Right forelimb (tissue), 1 donor: ENCODE results near the gene UROC1.

Experiments
- DNase-seq: peaks from one replicate; pipeline ENCODE4 v3.0.0-alpha.2; 2018

The UROC1 gene

GRCh38 chr3:126438186-126438585, 79.4 kb downstream of the UROC1 start:
- no peak for DNase-seq

GRCh38 chr3:126436826-126437717, 80.5 kb downstream of the UROC1 start:
- no peak for DNase-seq

- no peak for DNase-seq
These were observed 81.9 kb downstream of the UROC1 start for GRCh38 chr3:126435456-126436315.

- DNase-seq = no peak
These were observed 82.6 kb downstream of the UROC1 start for GRCh38 chr3:126434931-126435411.

- no peak for DNase-seq
These were observed 83.3 kb downstream of the UROC1 start for GRCh38 chr3:126434264-126434590.

GRCh38 chr3:126433496-126434263, 83.9 kb downstream of the UROC1 start:
- DNase-seq = no peak

- no peak for DNase-seq
These were observed 84.5 kb downstream of the UROC1 start for GRCh38 chr3:126433105-126433430.

- no peak for DNase-seq
These were observed 85.0 kb downstream of the UROC1 start for GRCh38 chr3:126432361-126433104.
